COLO668 (cell line): ENCODE results near the gene B3GNT5.

ENCODE experiments used
- DNase-seq: peaks from one replicate; lab custom pipeline; 2025; ENCODE audit not compliant: unreplicated experiment; lab: John Stamatoyannopoulos, UW

Gene B3GNT5

GRCh38 chr3:183252973-183253527 lies at the start of gene B3GNT5:
B3GNT5 (plus strand) TSS chr3:183253253; CDS start chr3:183269799, 16,546 bp downstream.
- DNase-seq, result peak; percentile 80

GRCh38 chr3:183203670-183204069 lies 49.4 kb upstream of the B3GNT5 start:
- DNase-seq, result no peak

- DNase-seq, result no peak
Observed at GRCh38 chr3:183208260-183208659, 44.8 kb upstream of the B3GNT5 start.

- DNase-seq, result no peak
Observed at GRCh38 chr3:183208800-183209199, 44.3 kb upstream of the B3GNT5 start.

GRCh38 chr3:183210341-183210740 lies 42.7 kb upstream of the B3GNT5 start:
- DNase-seq, result no peak

- DNase-seq, result no peak
Observed at GRCh38 chr3:183210862-183211341, 42.2 kb upstream of the B3GNT5 start.

GRCh38 chr3:183211352-183211751 lies 41.7 kb upstream of the B3GNT5 start:
- DNase-seq, result no peak

- DNase-seq, result no peak
Observed at GRCh38 chr3:183212096-183212495, 41.0 kb upstream of the B3GNT5 start.

GRCh38 chr3:183212565-183212964 lies 40.5 kb upstream of the B3GNT5 start:
- DNase-seq, result no peak

- DNase-seq, result no peak
Observed at GRCh38 chr3:183213415-183214276, 39.4 kb upstream of the B3GNT5 start.

GRCh38 chr3:183214277-183214612 lies 38.8 kb upstream of the B3GNT5 start:
- no peak for DNase-seq

GRCh38 chr3:183215591-183216202 lies 37.4 kb upstream of the B3GNT5 start:
- no peak for DNase-seq

- no peak for DNase-seq
Observed at GRCh38 chr3:183217548-183218332, 35.3 kb upstream of the B3GNT5 start.

GRCh38 chr3:183218826-183219225 lies 34.2 kb upstream of the B3GNT5 start:
- DNase-seq, result no peak

- no peak for DNase-seq
Observed at GRCh38 chr3:183220828-183221227, 32.2 kb upstream of the B3GNT5 start.

- DNase-seq, result no peak
Observed at GRCh38 chr3:183222631-183223235, 30.3 kb upstream of the B3GNT5 start.

GRCh38 chr3:183224180-183224970 lies 28.7 kb upstream of the B3GNT5 start:
- no peak for DNase-seq

- DNase-seq, result no peak
Observed at GRCh38 chr3:183226333-183226890, 26.6 kb upstream of the B3GNT5 start.

- no peak for DNase-seq
Observed at GRCh38 chr3:183227586-183227985, 25.5 kb upstream of the B3GNT5 start.

- no peak for DNase-seq
Observed at GRCh38 chr3:183229178-183229577, 23.9 kb upstream of the B3GNT5 start.
